Ovary (tissue), 3 donors: ENCODE measurements around the gene ZNF154.

ENCODE experiments used
- POLR2A ChIP-seq: fragments of 450-650 bp; IDR thresholded peaks from one replicate; pipeline ENCODE4 v1.6.1; 2017; ENCODE audit warnings: antibody characterized with exemption, mild to moderate bottlenecking, moderate library complexity
- TF ChIP-seq, protein P1 (sequence below), 3 donors: fragments of 450-650 bp in 2 of 3; fragments of 200-600 bp in 1 of 3; IDR thresholded peaks; one replicate each; pipeline versions ENCODE4 v1.5.1 to v1.8.0; 2016 to 2022; ENCODE audit warnings: antibody characterized with exemption in 3 of 3, mild to moderate bottlenecking in 1 of 3
- donor health status: DM: no; HTN: no; CAD: no.

DNA sequence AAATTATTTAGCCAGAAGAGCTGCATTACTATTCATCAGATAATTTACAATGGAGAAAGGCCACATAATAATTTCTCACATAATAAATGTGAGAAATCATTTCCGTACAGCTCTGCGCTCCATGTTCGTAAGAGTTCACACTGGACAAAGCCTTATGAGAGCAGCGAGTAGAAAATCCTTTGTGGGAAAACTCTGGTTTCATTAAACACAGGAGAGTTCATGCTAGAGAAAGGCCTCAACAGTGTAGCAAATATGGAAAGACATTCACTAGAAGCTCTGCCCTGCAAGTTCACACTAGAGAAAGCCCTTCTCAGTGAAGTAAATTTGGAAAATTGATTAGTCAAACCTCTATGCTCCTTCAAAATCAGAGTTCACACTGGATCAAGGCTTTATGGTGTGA is 46.0 kb upstream of the ZNF154 start:
- no peak for TF ChIP-seq POLR2A
- TF ChIP-seq, protein P1, sequence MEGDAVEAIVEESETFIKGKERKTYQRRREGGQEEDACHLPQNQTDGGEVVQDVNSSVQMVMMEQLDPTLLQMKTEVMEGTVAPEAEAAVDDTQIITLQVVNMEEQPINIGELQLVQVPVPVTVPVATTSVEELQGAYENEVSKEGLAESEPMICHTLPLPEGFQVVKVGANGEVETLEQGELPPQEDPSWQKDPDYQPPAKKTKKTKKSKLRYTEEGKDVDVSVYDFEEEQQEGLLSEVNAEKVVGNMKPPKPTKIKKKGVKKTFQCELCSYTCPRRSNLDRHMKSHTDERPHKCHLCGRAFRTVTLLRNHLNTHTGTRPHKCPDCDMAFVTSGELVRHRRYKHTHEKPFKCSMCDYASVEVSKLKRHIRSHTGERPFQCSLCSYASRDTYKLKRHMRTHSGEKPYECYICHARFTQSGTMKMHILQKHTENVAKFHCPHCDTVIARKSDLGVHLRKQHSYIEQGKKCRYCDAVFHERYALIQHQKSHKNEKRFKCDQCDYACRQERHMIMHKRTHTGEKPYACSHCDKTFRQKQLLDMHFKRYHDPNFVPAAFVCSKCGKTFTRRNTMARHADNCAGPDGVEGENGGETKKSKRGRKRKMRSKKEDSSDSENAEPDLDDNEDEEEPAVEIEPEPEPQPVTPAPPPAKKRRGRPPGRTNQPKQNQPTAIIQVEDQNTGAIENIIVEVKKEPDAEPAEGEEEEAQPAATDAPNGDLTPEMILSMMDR (IDR thresholded peaks at IDR 0.05) = no peak
